NCI-H2171 treated with DMSO at 0.1 percent for 48 hours (cell line): ENCODE measurements around the gene SKIDA1.
"Not testable (repeated sequence)": the region's sequence is repeated elsewhere in the genome, so short reads cannot be mapped to it uniquely, and the experiment has no call there.

Source experiments
- DNase-seq: peaks from one replicate; lab custom pipeline; 2025; lab: John Stamatoyannopoulos, UW

Gene SKIDA1

DNA sequence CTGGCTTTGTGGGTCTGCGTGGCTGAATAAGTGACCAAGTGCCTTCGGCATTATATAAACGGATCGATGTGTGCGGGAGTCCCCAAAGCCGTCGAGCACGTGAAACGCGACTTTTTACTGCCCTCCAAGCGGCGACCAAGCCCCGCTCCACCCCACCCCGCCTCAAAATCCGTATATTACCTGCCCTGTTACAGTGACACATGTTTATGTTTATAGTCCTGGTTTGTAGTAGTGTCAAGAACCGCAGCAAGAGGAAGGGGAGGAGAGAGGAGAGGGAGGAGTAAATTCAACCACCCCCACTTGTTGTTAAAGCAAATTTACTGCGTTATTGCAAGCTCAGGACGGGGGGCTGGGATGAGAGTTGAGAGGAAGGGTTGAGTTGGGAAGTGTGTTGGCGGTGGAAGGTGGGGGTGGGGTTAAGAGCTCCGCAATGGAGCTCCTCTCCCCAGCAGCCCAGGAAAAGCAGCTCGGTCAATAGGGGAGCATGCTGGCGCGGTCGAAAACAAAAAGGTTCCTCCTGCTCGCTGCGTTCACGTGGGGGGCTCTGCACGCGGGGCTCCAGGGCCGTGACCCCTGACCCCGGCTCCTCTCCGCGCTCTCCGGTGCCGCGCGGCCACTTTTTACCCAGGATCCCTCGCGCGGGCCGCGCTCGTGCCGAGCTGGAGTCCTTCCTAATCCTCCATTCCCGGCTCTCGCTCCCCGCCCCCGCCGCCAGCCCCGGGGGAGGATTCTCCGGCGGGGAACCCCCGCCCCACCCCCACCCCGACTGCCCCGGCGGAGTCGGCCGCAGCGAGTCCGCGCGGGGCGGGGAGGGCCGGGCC lies at the start of gene SKIDA1:
SKIDA1 (minus strand) TSS at position 316 of the 821 bp plus-strand sequence. CDS start 7,860 bp downstream, outside the sequence.
- DNase-seq: peak; percentile 92

DNA sequence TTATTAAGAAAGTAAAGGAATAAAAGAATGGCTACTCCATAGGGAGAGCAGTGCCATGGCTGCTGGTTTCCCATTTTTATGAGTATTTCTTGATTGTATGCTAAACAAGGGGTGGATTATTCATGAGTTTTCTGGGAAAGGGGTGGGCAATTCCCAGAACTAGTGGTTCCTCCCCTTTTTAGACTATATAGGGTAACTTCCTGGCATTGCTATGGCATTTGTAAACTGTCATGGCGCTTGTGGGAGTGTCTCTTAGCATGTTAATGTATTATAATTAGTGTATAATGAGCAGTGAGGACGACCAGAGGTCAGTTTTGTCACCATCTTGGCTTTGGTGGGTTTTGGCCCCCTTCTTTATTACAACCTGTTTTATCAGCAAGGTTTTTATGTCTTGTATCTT lies 49.0 kb upstream of the SKIDA1 start:
- DNase-seq: not testable (repeated sequence)

DNA sequence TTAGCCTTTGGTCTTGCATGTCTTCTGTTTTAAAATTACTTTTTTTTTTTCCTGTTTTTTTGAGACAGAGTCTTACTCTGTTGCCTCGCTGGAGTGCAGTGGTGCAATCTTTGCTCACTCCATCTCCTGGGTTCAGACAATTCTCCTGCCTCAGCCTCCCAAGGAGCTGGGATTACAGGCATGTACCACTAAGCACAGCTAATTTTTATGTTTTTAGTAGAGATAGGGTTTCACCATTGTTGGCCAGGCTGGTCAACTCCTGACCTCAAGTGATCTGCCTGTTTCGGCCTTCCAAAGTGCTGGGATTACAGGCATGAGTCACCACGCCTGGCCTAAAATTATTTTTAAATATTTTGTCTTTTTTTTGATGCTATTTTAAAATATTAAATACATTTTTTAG lies 47.1 kb upstream of the SKIDA1 start:
- no peak for DNase-seq

DNA sequence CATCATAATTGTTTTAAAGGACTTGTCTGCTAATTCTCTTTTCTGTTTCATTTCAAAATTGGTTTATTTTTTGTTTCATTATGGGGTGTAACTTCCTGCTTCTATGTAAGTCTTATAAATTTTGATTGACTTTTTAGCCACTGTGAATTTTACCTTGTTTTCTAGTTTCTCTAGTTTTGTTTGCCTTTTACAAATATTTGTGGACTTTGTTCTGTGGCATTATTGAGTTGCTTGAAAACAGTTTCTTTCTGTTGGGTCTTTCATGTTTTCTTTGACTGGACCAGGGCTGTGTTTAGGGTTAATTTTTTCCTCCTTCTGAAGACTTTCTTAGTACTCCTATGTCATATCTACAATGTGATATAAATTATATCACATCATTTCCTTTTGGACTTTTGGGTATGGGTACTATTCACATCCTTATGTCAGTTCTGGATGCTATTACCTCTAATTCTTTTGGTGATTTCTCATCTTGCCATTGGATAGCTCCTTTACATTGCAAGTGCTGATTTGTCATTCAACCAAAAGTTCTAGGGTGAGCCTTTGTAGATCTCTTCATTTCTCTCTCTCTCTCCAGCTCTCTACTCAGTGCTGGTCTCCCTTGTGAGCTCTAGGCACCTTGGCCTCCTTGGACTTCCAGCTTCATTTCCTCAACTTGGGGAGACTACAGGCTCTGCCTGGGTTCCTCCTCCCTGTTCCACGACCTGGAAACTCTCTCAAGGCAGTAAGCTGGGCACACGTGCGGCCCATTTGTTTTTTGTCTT lies 45.5 kb upstream of the SKIDA1 start:
- no peak for DNase-seq

DNA sequence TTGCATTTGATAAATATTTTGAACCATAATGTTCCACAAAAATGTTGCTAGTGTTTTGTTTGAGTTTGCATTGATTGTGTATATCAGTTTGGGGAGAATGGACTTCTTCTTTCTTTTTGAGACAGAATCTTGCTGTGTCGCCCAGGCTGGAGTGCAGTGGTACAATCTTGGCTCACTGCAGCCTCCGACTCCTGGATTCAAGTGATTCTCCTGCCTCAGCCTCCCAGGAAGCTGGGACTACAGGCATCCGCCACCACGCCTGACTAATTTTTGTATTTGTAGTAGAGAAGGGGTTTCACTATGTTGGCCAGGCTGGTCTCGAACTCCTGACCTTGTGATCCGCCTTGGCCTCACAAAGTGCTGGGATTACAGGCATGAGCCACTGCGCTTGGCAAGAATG lies 33.5 kb upstream of the SKIDA1 start:
- DNase-seq: not testable (repeated sequence)

- DNase-seq: no peak
Observed at GRCh38 chr10:21556527-21556926, 31.0 kb upstream of the SKIDA1 start.

DNA sequence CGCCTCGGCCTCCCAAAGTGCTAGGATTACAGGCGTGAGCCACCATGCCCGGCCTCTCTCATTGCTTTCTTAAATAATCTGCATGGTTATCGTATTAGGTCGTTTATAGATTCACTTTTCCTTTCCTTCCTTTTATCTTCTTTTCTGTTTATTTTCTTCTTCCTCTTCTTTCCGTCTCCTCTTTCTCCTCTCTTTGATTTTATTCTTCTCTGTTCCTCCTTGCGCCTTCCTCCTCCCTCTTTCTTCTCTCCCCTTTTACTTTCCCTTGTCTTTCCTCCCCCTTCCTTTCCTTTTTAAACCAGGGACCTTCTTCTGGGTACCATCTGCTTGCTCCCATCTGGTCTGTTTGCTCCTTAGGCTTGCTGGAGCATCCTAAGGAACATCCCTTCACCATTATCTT lies 27.2 kb upstream of the SKIDA1 start:
- DNase-seq: peak; percentile 37

DNA sequence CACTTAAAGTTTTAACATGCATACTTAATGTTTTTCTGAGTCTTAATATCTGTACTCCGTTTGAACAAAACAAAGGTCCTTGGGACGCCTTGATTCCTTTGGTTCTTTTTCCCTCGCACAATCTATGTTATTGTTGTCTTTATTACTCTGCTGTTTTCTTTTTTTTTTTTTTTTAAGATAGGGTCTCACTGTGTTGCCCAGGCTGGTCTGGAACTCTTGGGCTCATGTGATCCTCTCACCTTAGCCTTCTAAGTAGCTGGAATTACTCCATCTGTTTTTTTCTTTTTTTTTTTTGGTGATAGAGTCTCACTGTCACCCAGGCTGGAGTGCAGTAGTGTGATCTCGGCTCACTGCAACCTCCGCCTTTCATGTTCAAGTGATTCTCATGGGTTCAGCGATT lies 21.8 kb upstream of the SKIDA1 start:
- DNase-seq: no peak

GRCh38 chr10:21540701-21541100 lies 15.2 kb upstream of the SKIDA1 start:
- DNase-seq: not testable (repeated sequence)

DNA sequence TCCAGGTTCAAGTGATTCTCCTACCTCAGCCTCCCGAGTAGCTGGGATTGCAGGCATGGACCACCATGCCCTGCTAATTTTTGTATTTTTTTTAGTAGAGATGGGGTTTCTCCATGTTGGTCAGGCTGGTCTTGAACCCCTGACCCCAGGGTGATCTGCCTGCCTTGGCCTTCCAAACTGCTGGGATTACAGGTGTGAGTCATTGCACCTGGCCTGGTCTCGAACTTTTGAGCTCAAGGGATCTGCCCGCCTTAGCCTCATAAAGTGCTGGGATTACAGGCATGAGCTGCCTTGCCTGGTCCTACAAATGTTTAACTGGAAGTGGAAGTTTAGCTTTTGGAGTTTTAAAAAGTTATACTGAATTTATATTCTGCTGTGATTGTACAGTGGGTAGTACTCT lies 11.4 kb upstream of the SKIDA1 start:
- no peak for DNase-seq

- DNase-seq: not testable (repeated sequence)
Observed at GRCh38 chr10:21535976-21536375, 10.5 kb upstream of the SKIDA1 start.

DNA sequence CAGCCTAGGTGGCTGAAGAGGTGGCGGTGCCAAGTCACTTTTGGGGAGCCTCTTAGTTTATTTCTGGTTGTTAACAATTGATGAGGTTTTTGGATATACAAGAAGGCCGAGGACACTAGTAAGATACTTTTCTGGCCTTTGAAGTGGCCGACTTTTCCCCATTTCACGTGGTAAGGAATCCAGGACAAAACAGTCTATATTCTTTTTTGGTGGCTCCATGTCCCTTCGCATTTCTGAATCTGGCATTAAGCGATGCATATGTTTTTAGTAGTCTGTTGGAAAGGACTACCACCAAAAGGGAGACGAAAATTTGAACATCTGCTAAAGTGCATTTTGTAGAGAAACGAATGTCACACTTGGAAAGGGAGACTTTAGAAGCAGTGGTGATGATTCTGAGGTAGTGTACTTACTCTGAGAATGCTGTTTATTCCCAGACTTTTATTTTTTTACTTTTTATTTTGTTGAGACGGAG lies 10.0 kb upstream of the SKIDA1 start:
- no peak for DNase-seq

- peak; percentile 52 for DNase-seq
Observed at GRCh38 chr10:21534604-21535493, 9.4 kb upstream of the SKIDA1 start.

- no peak for DNase-seq
Observed at GRCh38 chr10:21534280-21534586, 8.8 kb upstream of the SKIDA1 start.

- DNase-seq: peak; percentile 83
Observed at GRCh38 chr10:21533467-21534279, 8.2 kb upstream of the SKIDA1 start, which contains the start of gene MLLT10. TSS of gene MLLT10 (plus strand) at chr10:21534232. CDS start at chr10:21534645, 413 bp downstream.

GRCh38 chr10:21532694-21533466 lies 7.4 kb upstream of the SKIDA1 start:
- DNase-seq: peak; percentile 52

DNA sequence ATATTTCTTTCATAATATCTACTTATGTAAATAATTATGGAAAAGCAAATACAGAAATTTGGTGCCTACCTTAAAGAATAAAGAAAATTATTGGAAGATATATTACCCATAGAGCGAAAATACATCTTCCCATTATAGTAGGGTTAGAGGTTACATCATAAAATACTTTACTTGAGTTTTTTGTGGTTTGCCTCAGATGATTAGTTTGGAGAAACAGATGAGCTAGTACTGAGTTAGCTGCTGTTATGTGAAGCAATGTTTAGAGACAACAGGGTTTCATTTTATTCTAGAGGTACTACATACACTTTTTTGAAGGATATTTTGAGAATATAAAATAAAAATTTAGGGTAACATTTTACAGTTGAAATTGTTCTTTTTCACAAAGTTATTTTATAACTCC lies 5.7 kb upstream of the SKIDA1 start:
- DNase-seq: peak; percentile 30

GRCh38 chr10:21530641-21531040 lies 5.2 kb upstream of the SKIDA1 start:
- no peak for DNase-seq

DNA sequence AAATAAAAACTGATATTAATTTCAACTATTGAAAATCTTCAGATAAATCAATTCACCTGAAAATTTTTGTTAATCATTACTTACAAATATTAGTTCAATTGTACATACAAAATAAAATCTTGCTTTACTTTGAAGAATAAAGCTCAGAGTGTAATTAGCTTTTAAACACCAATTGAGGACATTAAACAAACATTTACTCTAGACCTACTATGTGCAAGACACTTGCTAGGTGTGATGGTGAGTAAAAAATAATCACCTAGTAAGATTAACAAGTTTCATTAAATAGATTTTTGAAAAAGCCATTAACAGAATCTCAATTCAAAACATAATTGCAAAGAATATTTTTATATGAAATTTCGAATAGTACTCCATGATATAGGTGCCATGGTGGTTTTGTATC lies 4.7 kb upstream of the SKIDA1 start:
- DNase-seq: no peak
